Liver (tissue), 9 donors: Measurements from ENCODE around the gene MYOD1. TPM values are rescaled to one million over a fixed set of nuclear protein-coding genes. Genes with fewer than 3 reads are reported as not detected.

ENCODE experiments used
- DNase-seq: peaks from one replicate; pipeline ENCODE4 v3.0.0-alpha.2; 2017; ENCODE audit warnings: low spot score
- H3K27ac ChIP-seq, 2 donors: one replicate each; pipeline ENCODE4 v1.7.0; 2013; ENCODE audit warnings: inconsistent platforms in 2 of 2, low read length in 2 of 2, control low read depth in 1 of 2, low read depth in 1 of 2, mild to moderate bottlenecking in 1 of 2
- H3K27me3 ChIP-seq, 4 donors: one replicate each; pipeline versions ENCODE4 v1.6.1 to v1.7.0; 2013; ENCODE audit warnings: low read length in 3 of 4, inconsistent platforms in 1 of 4, mild to moderate bottlenecking in 1 of 4, moderate library complexity in 1 of 4; ENCODE audit not compliant: control insufficient read depth in 4 of 4, insufficient read depth in 4 of 4
- H3K36me3 ChIP-seq, 4 donors: one replicate each; pipeline versions ENCODE4 v1.6.1 to v1.7.0; 2013; ENCODE audit warnings: low read length in 3 of 4, mild to moderate bottlenecking in 3 of 4, low read depth in 1 of 4, moderate library complexity in 1 of 4; ENCODE audit not compliant: control insufficient read depth in 4 of 4, insufficient read depth in 3 of 4
- H3K4me1 ChIP-seq, 4 donors: one replicate each; pipeline versions ENCODE4 v1.6.1 to v1.7.0; 2013; ENCODE audit warnings: low read length in 3 of 4, mild to moderate bottlenecking in 3 of 4, moderate library complexity in 1 of 4; ENCODE audit not compliant: control insufficient read depth in 4 of 4, insufficient read depth in 4 of 4
- H3K4me3 ChIP-seq, 3 donors: one replicate each; pipeline versions ENCODE4 v1.6.1 to v1.7.0; 2013; ENCODE audit warnings: low read length in 3 of 3, control low read depth in 1 of 3, low read depth in 1 of 3, mild to moderate bottlenecking in 1 of 3
- H3K9ac ChIP-seq, 2 donors: one replicate each; pipeline ENCODE4 v1.7.0; 2013; ENCODE audit warnings: low read length in 2 of 2, mild to moderate bottlenecking in 2 of 2, moderate library complexity in 2 of 2, control low read depth in 1 of 2, low read depth in 1 of 2
- H3K9me3 ChIP-seq, 4 donors: one replicate each; pipeline versions ENCODE4 v1.6.1 to v1.7.0; 2013; ENCODE audit warnings: low read length in 3 of 4; ENCODE audit not compliant: control insufficient read depth in 4 of 4
- FOXA1 ChIP-seq: IDR thresholded peaks from 2 replicates; pipeline ENCODE4 v1.6.1; 2016; ENCODE audit warnings: antibody characterized with exemption
- FOXA2 ChIP-seq: IDR thresholded peaks from 2 replicates; pipeline ENCODE4 v1.6.1; 2016; ENCODE audit warnings: antibody characterized with exemption
- GABPA ChIP-seq, 2 donors: IDR thresholded peaks in 1 of 2; conservative IDR thresholded peaks in 1 of 2; 2 replicates each; pipeline ENCODE4 v1.6.1; 2016; ENCODE audit warnings: antibody characterized with exemption in 2 of 2, mild to moderate bottlenecking in 1 of 2, moderate library complexity in 1 of 2
- HNF4A ChIP-seq, 2 donors: conservative IDR thresholded peaks; 2 replicates each; pipeline ENCODE4 v1.6.1; 2016; ENCODE audit warnings: antibody characterized with exemption in 2 of 2, mild to moderate bottlenecking in 2 of 2
- NR2F2 ChIP-seq: IDR thresholded peaks from 2 replicates; pipeline ENCODE4 v1.6.1; 2016; ENCODE audit warnings: antibody characterized with exemption
- SP1 ChIP-seq: IDR thresholded peaks from 2 replicates; pipeline ENCODE4 v1.6.1; 2018; ENCODE audit warnings: antibody characterized with exemption, mild to moderate bottlenecking
- WGBS: extraction: QIAGEN DNeasy Blood & Tissue Kit; methylation state at CpG from one replicate; pipeline ENCODE4 v1.1.7; 2013; 5-methylcytosine and 5-hydroxymethylcytosine counted together
- polyA plus RNA-seq, 2 donors: library from polyadenylated mRNA; stranded (reverse) in 1 of 2; unstranded in 1 of 2; fragments of 200-250 nt in 1 of 2; fragments of >200 nt in 1 of 2; fragmentation: Nextera tagmentation in 1 of 2; extraction: Ambion mirVana in 1 of 2; gene quantifications; one replicate each; pipeline versions ENCODE4 v1.2.1 to v1.2.3, GENCODE V29; 2013 to 2015
- total RNA-seq, 2 donors: library from RNA; depleted of rRNA; stranded (reverse); fragments of >200 nt; gene quantifications; one replicate each; pipeline ENCODE4 v1.2.3, GENCODE V29; 2014
- TF ChIP-seq, protein P1 (sequence below): IDR thresholded peaks from 2 replicates; pipeline ENCODE4 v1.6.1; 2016; ENCODE audit warnings: antibody characterized with exemption
- TF ChIP-seq, protein P2 (sequence below): fragments of 150-350 bp; IDR thresholded peaks from 2 replicates; pipeline ENCODE4 v1.5.1; 2017; ENCODE audit warnings: improper control_type of control experiment, low read depth, low read length; ENCODE audit not compliant: missing input control
- TF ChIP-seq, protein P3 (sequence below): IDR thresholded peaks from 2 replicates; pipeline ENCODE4 v1.6.1; 2016; ENCODE audit warnings: antibody characterized with exemption
- TF ChIP-seq, protein P4 (sequence below): IDR thresholded peaks from 2 replicates; pipeline ENCODE4 v1.6.1; 2016; ENCODE audit warnings: antibody characterized with exemption, mild to moderate bottlenecking
- donor health status: healthy.
- donor health status: healthy.
- donor health status: healthy.
- donor health status: healthy.
- donor health status: healthy.

The MYOD1 gene
- total and polyA plus RNA-seq, 4 donors: not detected

DNA sequence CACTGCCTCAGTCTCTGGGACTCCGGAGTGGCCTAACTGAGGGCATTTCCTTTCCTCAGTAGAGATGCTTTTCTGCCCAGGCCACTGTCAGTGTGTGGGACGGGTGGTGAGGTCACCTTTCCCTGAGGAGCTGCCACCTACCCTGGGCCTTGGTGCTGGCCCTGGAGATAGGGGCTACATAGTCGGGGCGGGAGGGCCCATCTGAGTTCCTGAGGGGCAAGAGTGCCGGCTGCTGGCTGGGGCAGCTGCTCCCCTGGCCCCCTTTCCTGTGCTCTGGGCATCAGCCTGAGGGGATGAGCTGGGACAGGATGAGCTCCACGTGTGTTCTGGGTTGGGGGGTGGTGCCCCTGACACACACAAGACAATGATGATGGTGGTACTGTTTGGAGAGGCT lies 20.6 kb downstream of the MYOD1 start:
- TF ChIP-seq NR2F2: no peak
- TF ChIP-seq, protein P1, sequence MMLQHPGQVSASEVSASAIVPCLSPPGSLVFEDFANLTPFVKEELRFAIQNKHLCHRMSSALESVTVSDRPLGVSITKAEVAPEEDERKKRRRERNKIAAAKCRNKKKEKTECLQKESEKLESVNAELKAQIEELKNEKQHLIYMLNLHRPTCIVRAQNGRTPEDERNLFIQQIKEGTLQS: no peak
- TF ChIP-seq, protein P2, sequence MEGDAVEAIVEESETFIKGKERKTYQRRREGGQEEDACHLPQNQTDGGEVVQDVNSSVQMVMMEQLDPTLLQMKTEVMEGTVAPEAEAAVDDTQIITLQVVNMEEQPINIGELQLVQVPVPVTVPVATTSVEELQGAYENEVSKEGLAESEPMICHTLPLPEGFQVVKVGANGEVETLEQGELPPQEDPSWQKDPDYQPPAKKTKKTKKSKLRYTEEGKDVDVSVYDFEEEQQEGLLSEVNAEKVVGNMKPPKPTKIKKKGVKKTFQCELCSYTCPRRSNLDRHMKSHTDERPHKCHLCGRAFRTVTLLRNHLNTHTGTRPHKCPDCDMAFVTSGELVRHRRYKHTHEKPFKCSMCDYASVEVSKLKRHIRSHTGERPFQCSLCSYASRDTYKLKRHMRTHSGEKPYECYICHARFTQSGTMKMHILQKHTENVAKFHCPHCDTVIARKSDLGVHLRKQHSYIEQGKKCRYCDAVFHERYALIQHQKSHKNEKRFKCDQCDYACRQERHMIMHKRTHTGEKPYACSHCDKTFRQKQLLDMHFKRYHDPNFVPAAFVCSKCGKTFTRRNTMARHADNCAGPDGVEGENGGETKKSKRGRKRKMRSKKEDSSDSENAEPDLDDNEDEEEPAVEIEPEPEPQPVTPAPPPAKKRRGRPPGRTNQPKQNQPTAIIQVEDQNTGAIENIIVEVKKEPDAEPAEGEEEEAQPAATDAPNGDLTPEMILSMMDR: no peak
- Histone ChIP-seq H3K36me3 (no peaks in the 10 kb centered on the region), H3K4me3 (no peak overlapping the region), H3K9me3 (no peaks in the 10 kb centered on the region), H3K9ac (no peak overlapping the region), H3K27me3 (peaks cover 0 to 7% (median 0%) of the 10 kb centered on the region in 4 donors), H3K4me1 (peaks cover 4 to 5% (median 4%) of the 10 kb centered on the region in 4 donors), H3K27ac (no peak overlapping the region)
- 68% methylated on average over 6 of the region's 6 CpGs for WGBS
- no peak for DNase-seq

DNA sequence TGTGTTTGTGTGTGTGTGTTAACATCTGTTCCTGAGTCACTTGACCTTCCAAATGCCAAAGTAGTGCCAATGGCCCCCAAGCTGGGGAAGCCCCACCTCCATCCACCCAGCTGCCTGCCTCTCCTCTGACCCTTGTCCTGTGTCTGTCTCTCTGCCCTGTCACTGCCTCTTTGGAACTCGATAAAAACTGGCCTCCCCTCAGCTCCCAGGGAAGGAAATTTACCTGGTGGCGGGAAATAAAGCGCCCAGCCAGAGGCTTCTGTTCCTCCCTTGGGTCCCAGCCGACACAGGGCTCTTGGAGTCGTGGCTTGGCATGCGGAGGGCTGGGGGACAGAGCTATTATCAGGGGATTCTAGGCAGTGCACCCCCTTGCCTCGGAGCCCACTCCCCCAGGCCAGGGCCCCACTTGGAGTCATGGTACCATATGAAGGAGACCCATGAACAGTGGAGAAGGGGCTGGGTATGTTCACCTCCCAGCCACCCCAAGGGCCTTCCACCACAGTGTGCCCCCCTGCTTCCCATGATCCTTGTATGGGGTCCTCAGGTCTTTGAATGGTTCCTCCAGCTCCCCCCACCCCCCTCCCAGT lies 21.4 kb downstream of the MYOD1 start:
- H3K4me3 ChIP-seq: no peak overlapping the region
- no peak overlapping the region for H3K9ac ChIP-seq
- peaks cover 0 to 7% (median 0%) of the 10 kb centered on the region in 4 donors for H3K27me3 ChIP-seq

DNA sequence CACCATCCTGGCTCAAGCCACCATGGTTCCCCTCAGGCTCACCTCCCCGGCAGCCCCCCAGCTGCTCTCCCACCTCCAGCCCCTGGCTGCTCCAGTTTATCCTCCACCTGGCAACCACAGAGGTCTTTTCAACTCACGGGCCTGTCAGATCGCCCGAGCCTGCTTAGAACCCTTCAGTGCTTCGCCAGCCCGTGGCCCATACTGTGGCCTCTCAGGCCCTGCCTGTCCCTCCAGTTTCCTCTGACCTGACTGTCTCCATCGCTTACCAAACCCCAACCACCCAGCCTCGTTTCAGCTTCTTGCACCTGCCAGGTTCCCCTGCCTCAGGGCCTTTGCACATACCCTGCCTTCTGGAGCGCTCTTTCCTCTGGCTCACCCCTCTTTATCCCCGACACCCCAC lies 22.1 kb downstream of the MYOD1 start:
- DNase-seq: no peak

More for the DNA sequence above, 21.4 kb downstream of the MYOD1 start:
- no peak overlapping the region for H3K27ac ChIP-seq
- DNase-seq: no peak
- WGBS: 71% methylated on average over 7 of the region's 7 CpGs
- no peaks in the 10 kb centered on the region for H3K36me3 ChIP-seq
- TF ChIP-seq, protein P3, sequence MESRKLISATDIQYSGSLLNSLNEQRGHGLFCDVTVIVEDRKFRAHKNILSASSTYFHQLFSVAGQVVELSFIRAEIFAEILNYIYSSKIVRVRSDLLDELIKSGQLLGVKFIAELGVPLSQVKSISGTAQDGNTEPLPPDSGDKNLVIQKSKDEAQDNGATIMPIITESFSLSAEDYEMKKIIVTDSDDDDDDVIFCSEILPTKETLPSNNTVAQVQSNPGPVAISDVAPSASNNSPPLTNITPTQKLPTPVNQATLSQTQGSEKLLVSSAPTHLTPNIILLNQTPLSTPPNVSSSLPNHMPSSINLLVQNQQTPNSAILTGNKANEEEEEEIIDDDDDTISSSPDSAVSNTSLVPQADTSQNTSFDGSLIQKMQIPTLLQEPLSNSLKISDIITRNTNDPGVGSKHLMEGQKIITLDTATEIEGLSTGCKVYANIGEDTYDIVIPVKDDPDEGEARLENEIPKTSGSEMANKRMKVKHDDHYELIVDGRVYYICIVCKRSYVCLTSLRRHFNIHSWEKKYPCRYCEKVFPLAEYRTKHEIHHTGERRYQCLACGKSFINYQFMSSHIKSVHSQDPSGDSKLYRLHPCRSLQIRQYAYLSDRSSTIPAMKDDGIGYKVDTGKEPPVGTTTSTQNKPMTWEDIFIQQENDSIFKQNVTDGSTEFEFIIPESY: no peak
- peak in 1 of 2 donors; percentile 4 for TF ChIP-seq HNF4A (conservative IDR thresholded peaks at IDR 0.05)
- no peaks in the 10 kb centered on the region for H3K9me3 ChIP-seq
- no peaks in the 10 kb centered on the region for H3K4me1 ChIP-seq

More for the DNA sequence above, 22.1 kb downstream of the MYOD1 start:
- Histone ChIP-seq H3K4me3 (no peak overlapping the region), H3K36me3 (no peaks in the 10 kb centered on the region), H3K27me3 (peaks cover 0 to 4% (median 0%) of the 10 kb centered on the region in 4 donors), H3K4me1 (no peaks in the 10 kb centered on the region), H3K9me3 (no peaks in the 10 kb centered on the region), H3K9ac (no peak overlapping the region), H3K27ac (no peak overlapping the region)
- TF ChIP-seq FOXA2 (no peak), NR2F2 (no peak), HNF4A (conservative IDR thresholded peaks at IDR 0.05) (no peak), FOXA1 (no peak), SP1 (no peak), GABPA (IDR thresholded peaks at IDR 0.05 in 1 of 2, conservative IDR thresholded peaks at IDR 0.05 in 1 of 2) (no peak)
- TF ChIP-seq, protein P2: no peak
- TF ChIP-seq, protein P4, sequence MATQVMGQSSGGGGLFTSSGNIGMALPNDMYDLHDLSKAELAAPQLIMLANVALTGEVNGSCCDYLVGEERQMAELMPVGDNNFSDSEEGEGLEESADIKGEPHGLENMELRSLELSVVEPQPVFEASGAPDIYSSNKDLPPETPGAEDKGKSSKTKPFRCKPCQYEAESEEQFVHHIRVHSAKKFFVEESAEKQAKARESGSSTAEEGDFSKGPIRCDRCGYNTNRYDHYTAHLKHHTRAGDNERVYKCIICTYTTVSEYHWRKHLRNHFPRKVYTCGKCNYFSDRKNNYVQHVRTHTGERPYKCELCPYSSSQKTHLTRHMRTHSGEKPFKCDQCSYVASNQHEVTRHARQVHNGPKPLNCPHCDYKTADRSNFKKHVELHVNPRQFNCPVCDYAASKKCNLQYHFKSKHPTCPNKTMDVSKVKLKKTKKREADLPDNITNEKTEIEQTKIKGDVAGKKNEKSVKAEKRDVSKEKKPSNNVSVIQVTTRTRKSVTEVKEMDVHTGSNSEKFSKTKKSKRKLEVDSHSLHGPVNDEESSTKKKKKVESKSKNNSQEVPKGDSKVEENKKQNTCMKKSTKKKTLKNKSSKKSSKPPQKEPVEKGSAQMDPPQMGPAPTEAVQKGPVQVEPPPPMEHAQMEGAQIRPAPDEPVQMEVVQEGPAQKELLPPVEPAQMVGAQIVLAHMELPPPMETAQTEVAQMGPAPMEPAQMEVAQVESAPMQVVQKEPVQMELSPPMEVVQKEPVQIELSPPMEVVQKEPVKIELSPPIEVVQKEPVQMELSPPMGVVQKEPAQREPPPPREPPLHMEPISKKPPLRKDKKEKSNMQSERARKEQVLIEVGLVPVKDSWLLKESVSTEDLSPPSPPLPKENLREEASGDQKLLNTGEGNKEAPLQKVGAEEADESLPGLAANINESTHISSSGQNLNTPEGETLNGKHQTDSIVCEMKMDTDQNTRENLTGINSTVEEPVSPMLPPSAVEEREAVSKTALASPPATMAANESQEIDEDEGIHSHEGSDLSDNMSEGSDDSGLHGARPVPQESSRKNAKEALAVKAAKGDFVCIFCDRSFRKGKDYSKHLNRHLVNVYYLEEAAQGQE: no peak
- 94% methylated on average over 10 of the region's 10 CpGs for WGBS
